ENCODE results near the gene NEURL3. TPM values are rescaled to one million over a fixed set of nuclear protein-coding genes. Genes with fewer than 3 reads are reported as not detected.

NEURL3 gene
- polyA plus RNA-seq, 3 donors: 4.5 to 6.6 (median 5.9) TPM

GRCh38 chr2:96540136-96540535, 35.0 kb upstream of the NEURL3 start:
- DNase-seq (ENCODE audit: low read depth in 3 of 3, low spot score in 2 of 3): no peak

GRCh38 chr2:96539215-96539920, 34.2 kb upstream of the NEURL3 start:
- DNase-seq (ENCODE audit: low read depth in 3 of 3, low spot score in 2 of 3): no peak

GRCh38 chr2:96538487-96539214, 33.5 kb upstream of the NEURL3 start:
- no peak for DNase-seq (ENCODE audit: low read depth in 3 of 3, low spot score in 2 of 3)

DNA sequence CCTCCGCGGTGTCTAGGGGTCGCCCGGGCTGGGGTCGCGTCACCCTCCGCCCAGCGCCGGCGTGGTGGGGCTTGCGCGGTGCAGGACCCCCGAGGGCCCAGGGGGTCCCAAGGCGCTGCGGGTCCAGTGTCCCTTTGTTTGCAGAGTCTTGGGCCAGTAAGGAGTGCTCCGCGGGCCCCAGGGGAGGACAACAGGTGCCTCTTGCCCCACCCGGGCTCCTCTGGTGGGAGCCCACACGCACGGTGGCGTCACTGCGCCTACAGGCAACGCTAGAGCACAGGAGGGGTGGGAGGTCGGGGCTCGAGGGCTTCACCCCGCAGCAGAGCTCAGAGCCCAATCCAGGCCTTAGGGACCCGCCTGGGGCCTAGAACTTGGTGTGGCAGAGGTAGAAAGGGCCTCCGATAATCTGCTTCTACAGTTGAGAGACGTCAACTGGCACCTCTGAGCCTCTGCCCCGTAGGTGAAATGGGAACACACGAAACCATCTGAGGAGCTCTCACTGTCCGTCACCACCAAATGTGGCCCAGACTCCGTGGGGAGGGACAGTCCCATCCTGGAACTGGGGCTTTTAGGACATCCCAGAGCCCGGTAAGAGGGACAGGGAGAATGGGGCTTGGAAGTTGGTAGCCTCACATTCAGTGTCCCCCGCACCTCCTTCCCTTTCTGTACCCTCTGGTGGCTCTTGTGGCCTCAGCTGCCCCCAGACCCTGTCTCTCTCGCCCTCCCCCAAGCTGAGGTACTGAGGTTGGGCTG, 32.8 kb upstream of the NEURL3 start:
- no peak for DNase-seq (ENCODE audit: low read depth in 3 of 3, low spot score in 2 of 3)

DNA sequence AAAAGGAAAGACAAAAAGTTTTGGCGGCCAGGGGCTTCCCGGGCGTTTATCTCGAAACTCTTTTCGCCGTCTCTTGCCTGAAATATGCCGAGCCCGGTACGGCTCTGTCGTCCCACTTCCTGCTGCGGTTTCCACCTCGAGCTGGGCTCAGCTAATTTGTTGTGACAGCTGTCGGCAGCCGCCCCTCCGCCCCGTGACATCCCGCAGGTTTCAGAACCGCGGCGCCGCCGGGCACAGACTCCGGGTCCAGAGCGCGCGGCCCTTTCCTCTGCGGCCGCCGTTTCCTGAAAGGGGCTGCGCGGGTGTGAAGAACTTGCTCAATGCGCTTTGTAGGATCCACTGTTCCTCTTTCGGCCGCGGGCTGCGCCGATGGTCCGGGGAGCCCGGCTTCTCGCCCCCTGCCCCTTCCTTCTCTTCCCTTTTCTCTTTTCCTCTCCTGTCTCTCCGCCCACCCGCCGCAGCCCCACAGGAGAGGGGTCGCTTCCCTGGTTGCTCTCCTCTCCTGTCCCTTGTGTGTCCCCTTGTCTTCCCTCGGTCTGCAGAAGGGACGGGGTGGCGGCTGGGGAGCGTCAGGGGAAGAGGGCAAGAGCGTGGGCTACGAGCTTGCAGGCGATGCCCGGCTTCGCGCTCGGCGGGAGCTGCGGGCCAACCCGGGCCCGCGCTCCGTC, 32.0 kb upstream of the NEURL3 start:
- DNase-seq (ENCODE audit: low read depth in 3 of 3, low spot score in 2 of 3): no peak

GRCh38 chr2:96536445-96537065, 31.4 kb upstream of the NEURL3 start, which contains the start of gene ARID5A:
TSS of gene ARID5A (plus strand) at chr2:96536752. CDS start at chr2:96536827, 75 bp downstream.
- DNase-seq (ENCODE audit: low read depth in 3 of 3, low spot score in 2 of 3): peak in 1 of 3 donors; percentile 87

- no peak for DNase-seq (ENCODE audit: low read depth in 3 of 3, low spot score in 2 of 3)
Observed at GRCh38 chr2:96535331-96535730, 30.2 kb upstream of the NEURL3 start.

DNA sequence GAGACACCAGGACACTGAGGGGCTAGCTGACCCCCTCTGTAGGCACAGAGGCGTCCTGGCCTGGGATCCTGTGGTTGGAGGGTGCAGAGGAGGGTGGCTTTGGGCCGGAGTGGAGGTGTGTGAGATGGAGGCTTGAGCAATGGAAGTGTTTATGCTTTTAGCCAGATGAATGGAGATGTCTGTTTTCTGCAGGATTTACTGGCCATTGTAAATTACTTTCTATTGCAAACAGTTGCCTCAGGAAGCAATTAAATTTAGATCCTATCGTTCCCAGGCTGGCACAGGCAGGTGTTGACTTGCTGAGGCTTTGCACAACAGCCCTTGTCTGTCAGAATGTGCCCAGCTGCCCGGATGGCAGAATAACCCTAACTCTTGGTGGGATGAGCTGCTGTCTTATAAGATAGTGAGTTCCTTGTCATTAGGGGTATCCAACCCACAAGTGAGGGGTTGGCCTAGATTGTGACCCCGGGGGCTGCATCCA, 29.6 kb upstream of the NEURL3 start:
- DNase-seq (ENCODE audit: low read depth in 3 of 3, low spot score in 2 of 3): no peak

DNA sequence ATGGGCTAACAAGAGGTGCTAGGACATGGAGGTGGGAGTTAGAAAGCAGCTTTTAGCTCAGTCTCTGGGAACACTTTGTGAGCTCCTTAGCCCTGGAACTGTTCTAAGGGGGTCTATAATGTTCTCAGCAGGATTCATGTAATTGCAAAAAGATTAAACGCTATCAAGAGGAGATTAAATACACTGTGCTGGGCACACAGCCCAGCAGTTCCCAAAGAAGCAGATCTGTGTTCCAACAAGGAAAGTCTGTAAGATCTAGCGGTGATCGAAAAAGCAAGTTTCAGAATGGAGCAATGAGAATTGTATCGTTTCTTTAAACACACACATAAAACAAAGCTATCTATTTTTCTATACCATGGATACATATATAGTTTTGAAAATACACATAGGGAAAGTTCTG, 29.0 kb upstream of the NEURL3 start:
- no peak for DNase-seq (ENCODE audit: low read depth in 3 of 3, low spot score in 2 of 3)

DNA sequence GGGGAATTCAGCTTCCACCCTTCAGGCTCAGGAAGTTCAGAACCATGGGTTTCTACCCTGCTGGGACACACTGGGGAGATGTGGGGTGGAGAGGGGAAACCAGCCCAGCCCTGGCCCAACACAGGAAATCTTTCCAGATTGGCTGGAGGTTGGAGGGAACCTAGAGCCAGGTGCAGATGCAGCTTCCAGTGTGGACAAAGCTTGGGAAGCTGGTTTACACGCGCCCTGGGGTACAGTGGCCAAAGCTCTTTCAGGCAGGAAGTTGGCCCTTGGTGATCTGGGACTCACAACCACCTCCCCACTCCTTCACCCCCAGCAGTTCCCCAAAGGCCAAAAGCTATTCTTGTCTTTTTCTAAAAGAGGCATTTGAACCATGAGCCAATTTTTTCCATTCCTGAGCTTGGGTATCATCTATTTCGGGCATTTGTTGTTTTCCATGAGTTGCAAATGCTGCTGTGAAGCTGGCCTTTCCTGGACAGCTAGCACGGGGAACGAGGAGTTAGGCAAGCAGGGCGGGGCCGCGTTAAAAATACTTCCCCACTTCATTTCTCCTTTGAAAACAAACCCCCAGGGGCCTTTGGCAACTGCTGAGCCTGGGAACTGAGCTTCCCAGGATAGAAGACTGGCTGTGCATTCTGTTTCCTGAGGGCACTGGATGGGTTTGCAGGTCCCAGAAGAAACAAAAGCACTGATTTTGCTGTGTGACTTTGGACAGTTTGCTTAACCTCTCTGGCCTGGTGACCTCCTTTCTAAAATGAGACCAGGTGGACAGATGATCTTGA, 28.3 kb upstream of the NEURL3 start:
- no peak for DNase-seq (ENCODE audit: low read depth in 3 of 3, low spot score in 2 of 3)

DNA sequence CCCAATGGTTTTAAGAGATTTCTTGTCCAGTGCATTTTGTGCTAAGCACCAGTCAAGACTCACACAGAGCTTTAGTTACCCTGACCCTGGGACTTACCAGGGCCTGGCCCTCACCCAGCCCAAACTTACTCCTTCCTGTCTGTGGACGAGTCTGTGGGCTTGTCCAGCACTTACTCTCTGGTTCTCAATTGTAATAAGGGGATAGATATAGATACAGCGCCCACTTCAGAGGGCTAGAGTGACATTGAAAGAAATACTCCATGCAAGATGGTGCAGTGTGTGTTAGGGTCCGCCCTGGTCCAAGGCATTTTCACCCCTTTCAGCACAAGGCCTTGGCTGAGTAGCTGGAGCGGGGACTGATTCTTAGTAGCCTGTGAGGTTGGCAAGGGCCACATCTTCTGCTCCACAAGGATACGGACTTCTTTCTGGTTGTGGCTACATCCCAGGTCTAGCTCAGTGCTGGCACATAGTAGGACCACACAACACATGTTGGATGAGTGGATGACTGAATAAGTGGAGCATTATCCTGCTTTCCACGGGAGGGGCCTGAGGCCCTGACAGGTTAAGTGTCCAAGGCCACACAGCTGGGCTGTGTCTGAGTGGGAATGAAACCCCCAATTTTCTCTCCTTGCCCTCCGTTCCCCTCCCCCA, 27.6 kb upstream of the NEURL3 start:
- DNase-seq (ENCODE audit: low read depth in 3 of 3, low spot score in 2 of 3): no peak

- peak; percentile 90 to 95 (median 94) for DNase-seq (ENCODE audit: low read depth in 3 of 3, low spot score in 2 of 3)
Observed at GRCh38 chr2:96531872-96532505, 26.8 kb upstream of the NEURL3 start.

DNA sequence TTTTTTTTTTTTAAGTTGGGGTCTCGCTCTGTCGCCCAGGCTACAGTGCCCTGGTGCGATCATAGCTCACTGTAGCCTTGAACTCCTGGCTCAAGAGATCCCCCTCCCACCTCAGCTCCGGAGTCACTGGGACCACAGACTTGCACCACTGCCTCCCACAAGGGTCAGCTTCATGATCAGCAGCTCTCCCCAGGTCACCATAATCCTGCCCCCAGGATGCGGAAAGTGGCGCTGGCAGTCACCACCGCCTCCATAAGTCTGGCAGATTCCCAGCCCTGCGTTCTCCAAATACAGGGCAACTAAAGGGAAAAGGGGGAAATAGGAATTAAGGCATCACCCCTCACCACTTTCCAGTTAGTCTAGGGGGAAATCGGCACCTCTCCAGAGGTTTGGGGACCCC, 26.2 kb upstream of the NEURL3 start:
- no peak for DNase-seq (ENCODE audit: low read depth in 3 of 3, low spot score in 2 of 3)

GRCh38 chr2:96530474-96531357, 25.6 kb upstream of the NEURL3 start:
- DNase-seq (ENCODE audit: low read depth in 3 of 3, low spot score in 2 of 3): no peak

- DNase-seq (ENCODE audit: low read depth in 3 of 3, low spot score in 2 of 3): no peak
Observed at GRCh38 chr2:96530144-96530430, 24.9 kb upstream of the NEURL3 start.

GRCh38 chr2:96529376-96530143, 24.4 kb upstream of the NEURL3 start:
- no peak for DNase-seq (ENCODE audit: low read depth in 3 of 3, low spot score in 2 of 3)
